TTC549 (cell line): ENCODE measurements around the gene GRID1.

Experiments used
- FAIRE-seq: peaks from 2 replicates; lab custom pipeline; 2012; peaks lifted over from hg19 to GRCh38; lab: Jason Lieb, UNC

GRID1 gene

GRCh38 chr10:86291616-86292340, 74.8 kb downstream of the GRID1 start:
- FAIRE-seq: no peak

- FAIRE-seq: no peak
Observed at GRCh38 chr10:86290933-86291615, 75.5 kb downstream of the GRID1 start.

GRCh38 chr10:86289577-86289868, 77.1 kb downstream of the GRID1 start:
- FAIRE-seq: no peak

- FAIRE-seq: no peak
Observed at GRCh38 chr10:86288695-86289576, 77.7 kb downstream of the GRID1 start.

DNA sequence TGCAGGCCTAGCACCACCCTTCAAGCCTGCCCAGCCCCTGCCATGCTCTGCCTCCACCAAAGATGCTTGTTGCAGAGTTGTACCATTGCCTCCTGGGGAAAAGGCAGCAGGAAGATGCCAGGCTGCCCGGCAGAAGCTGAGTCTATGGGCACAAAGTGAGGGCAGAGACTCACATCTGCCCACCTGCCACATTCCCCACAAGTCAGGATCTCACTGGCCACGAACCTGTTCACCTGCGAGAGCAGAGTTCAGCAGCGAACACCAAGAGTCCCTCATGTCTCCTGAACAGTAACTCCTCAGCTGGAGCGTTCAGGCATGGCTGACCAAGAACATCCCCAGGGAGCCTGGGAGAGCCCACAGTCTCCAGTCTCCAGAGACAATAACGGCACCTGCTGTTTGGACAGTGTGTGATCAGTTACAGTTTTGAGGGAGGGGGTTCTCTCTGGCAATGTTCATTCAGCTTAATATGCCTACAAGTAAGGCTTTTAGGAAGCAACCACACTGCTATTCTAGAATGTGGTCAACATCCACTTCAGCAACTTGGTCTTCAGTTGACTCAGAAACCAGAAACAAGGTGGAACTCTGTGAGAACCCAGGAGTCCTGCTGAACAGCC, 78.5 kb downstream of the GRID1 start:
- no peak for FAIRE-seq

DNA sequence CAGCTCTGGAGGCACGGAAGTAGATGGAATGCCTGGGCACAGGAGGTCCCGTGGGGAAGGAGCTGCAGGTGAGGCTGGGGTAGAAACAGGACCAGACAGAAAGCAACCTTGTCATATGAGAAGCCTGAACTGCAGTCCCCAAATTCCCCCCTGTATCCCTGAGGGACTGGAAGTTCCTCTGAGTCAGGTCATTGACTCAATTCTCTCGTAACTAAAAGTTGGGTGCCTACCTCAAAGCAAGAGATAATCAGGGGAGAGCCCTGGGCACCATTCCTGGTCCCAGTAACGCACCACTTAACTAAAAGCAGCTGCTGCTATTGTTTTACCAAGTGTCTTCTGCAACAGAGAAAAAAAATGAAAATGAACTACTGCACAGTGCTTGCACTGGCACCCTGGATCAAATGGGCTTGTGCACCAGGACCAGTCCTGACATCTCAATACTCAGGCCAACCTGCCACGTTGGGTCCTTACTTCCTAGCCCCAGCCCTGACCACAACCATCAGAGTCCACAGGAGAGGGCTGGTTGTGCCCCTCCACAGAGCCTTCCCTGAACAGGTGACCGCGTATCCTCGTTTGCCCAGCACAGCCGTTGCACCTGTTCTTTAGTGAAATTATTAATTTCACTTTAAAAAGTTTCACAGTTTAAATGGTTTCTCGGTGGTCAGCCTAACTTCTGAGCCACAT, 79.3 kb downstream of the GRID1 start:
- no peak for FAIRE-seq

DNA sequence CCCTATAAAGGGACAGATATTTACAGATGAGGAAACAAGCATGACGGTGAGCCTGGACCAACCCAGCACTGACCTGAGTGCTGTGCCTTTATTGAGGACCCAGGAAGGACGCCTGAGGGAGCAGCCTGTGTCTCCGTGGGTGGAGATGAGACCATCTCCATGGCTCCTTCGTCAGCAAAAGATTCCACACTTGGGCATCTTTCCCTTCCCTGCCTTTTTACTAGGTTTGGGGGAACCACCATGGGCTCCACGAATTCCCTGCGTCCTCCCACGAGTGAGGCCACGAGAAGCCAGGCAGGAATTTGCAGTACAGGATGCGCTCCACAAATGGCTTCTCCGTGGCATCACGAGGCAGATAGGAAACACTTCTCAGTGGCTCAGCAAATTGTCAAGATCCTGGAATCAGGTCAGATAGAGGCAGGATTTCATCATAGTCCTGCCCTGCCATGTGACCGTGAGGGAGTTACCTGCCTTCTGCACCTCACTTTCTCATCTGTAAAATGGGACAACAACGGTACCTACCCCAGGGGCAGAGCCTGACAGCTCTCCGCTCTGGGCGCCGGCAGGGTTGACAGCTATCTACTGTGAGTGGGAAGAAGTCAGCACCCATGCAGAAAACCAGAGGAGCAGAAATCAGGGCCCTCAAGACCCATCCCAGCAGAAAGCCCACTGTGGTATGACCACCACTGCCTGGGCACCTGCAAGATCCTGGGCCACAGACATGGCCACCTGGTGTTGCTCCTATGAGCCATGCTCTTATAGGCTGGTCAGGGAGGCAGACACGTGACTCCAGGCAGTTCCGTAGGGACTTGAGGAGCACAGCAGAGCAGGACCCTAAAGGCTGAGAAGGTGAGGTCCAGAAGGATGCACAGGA, 80.1 kb downstream of the GRID1 start:
- no peak for FAIRE-seq

GRCh38 chr10:86285136-86285790, 81.3 kb downstream of the GRID1 start:
- no peak for FAIRE-seq

GRCh38 chr10:86284355-86285105, 82.1 kb downstream of the GRID1 start:
- no peak for FAIRE-seq

- FAIRE-seq: no peak
Observed at GRCh38 chr10:86283466-86284287, 82.9 kb downstream of the GRID1 start.

GRCh38 chr10:86282664-86283465, 83.7 kb downstream of the GRID1 start:
- FAIRE-seq: no peak

DNA sequence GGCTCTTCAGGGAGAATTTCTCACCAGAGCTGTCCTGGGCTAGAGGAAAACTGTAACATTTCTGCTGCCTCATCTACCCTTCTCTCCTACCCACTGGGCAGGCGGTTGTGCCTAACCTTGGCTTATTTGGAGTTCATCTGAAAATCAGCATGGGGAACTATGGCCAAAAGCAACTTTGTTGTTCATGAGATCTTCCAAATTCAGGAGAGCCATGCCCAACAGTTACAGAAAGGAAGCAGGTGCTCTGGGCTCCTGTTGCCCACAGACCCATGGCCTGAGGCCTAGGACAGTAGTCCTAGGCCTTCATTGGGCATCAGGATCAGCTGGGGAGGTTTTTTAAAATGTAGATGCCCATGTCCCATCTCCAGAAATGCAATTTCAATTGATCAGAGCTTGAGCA, 85.2 kb downstream of the GRID1 start:
- FAIRE-seq: no peak

DNA sequence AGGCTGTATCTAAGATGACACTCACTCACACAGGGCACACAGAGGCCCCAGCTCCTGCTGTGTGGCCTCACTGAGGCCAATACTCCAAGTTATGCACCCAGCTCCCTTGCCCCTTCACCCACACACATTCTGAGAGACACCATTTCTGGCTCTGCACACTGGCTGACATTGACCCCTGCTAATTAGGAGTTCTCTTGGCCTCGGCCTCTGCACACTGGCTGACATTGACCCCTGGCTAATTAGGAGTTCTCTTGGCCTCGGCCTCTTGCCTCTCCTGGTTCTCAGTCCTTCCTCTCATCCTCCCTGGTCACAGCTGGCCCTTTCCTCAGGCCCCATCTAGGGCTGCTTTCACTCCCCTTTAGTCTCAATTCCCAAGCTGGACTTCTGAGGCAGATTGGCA, 97.3 kb downstream of the GRID1 start:
- no peak for FAIRE-seq

GRCh38 chr10:86267286-86268195, 99.1 kb downstream of the GRID1 start:
- FAIRE-seq: no peak

DNA sequence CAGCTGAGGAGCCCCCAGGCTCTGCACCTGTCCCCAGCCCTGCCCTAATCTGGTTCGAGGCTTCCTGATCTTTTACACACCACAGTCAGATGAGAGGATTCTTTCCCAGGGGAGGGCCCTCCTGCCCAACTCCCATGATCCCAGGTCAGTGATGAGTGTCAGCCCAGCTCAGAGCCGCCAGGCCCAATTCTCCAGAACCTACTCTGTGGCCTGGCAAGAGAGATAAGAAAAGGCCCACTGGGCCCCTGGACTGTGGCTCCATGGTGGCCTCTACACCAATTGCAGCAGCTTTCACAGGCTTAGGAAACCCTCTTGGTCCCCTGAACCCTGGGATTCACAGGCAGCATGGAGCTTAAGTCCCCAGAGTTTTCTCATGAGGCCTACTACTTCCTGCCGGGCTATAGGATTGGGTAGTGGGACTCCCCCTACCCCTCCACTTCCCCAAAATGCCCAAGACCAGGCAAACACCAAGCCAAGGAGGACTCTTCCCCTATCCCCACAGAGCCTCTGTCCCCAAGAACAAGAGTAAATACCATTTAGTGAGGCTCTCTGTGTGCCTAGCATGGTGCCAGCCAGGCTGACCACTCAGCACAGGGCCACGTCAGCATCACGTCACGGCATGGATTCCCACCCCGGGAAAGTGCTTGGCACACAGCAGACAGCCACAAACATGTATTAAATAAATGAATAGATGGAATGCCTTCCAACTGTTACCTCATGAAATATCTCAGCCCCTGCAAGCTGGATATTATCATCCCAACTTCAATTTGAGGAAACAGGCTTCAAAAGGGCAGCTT, 100.0 kb downstream of the GRID1 start:
- FAIRE-seq: no peak

DNA sequence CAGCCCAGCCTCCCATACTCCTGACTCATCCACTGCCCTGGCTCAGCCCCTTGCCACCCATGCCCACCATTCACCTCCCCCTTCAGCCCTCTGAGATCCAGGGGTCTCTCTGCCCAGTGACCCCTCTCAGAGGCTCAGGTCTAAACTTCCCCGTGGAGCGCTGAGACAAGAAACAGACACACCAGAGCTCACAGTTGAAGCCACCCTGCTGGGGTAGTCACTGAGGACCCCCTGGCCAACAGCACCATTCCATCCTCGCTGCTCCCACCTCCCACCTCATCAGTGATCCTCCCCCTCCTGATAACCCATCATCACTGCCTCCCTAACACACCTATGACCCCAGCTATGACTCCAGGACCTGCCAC, 100.7 kb downstream of the GRID1 start:
- no peak for FAIRE-seq
